Fibroblast of lung (primary cell): ENCODE data around the gene EEFSEC.

Experiments used
- EZH2 ChIP-seq: IDR thresholded peaks from 2 replicates; pipeline ENCODE4 v1.5.1; 2012; ENCODE audit warnings: low read length, control low read depth, mild to moderate bottlenecking; ENCODE audit errors: missing control alignments
- TF ChIP-seq, protein P1 (sequence below), 2 donors: IDR thresholded peaks in 1 of 2; conservative IDR thresholded peaks in 1 of 2; 1 replicate in 1 of 2; 2 replicates in 1 of 2; pipeline ENCODE4 v1.5.1; 2011 to 2012; ENCODE audit warnings: low read length in 2 of 2, control low read depth in 1 of 2, inconsistent platforms in 1 of 2, low read depth in 1 of 2, mild to moderate bottlenecking in 1 of 2

DNA sequence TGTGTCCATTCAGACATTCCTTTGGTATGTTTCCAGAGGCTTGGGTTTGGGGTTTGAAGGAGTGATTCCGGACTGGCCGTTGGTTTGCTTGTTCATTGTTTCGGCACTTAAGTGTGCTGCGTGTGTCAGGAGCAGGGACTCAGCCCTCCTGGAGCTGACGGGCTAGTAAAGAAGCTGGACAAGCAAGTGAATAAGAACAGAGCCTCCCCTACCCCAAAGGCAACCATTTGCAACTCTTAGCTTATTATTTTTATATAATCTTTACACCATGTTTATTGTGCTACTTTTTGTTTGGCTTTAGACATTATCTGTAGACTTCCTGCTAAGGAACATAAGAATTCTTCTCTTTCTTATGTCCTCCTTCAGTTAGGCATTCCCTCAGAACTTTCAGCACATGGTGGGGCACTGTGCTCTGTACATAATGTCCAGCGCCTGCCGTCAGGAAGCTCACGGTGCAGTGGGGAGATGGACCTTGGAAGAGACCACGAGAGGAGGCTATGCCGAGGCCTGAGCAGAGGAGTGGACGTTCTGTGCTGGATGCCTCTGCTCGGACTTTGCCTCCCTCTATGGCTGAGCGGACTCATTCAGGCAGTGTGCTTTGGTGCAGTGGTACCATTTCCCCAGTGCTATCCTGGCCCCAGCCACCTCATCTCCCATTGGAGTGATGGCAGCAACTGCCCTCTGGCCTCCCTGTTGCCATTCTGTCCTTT, 65.4 kb downstream of the EEFSEC start:
- TF ChIP-seq, protein P1, sequence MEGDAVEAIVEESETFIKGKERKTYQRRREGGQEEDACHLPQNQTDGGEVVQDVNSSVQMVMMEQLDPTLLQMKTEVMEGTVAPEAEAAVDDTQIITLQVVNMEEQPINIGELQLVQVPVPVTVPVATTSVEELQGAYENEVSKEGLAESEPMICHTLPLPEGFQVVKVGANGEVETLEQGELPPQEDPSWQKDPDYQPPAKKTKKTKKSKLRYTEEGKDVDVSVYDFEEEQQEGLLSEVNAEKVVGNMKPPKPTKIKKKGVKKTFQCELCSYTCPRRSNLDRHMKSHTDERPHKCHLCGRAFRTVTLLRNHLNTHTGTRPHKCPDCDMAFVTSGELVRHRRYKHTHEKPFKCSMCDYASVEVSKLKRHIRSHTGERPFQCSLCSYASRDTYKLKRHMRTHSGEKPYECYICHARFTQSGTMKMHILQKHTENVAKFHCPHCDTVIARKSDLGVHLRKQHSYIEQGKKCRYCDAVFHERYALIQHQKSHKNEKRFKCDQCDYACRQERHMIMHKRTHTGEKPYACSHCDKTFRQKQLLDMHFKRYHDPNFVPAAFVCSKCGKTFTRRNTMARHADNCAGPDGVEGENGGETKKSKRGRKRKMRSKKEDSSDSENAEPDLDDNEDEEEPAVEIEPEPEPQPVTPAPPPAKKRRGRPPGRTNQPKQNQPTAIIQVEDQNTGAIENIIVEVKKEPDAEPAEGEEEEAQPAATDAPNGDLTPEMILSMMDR (conservative IDR thresholded peaks at IDR 0.05 in 1 of 2, IDR thresholded peaks at IDR 0.05 in 1 of 2; ENCODE audit: low read depth in 1 of 2, low read length in 2 of 2), result no peak
- no peak for TF ChIP-seq EZH2
